Suppressor macrophage treated with lipopolysaccharide for 4 hours (primary cell): ENCODE data around the gene RIC8B.
A peak's percentile ranks its signal among the peaks of the same experiment; 100 is the strongest.

Source experiments
- DNase-seq: peaks from one replicate; pipeline ENCODE4 v3.0.0-alpha.2; 2020

The RIC8B gene

DNA sequence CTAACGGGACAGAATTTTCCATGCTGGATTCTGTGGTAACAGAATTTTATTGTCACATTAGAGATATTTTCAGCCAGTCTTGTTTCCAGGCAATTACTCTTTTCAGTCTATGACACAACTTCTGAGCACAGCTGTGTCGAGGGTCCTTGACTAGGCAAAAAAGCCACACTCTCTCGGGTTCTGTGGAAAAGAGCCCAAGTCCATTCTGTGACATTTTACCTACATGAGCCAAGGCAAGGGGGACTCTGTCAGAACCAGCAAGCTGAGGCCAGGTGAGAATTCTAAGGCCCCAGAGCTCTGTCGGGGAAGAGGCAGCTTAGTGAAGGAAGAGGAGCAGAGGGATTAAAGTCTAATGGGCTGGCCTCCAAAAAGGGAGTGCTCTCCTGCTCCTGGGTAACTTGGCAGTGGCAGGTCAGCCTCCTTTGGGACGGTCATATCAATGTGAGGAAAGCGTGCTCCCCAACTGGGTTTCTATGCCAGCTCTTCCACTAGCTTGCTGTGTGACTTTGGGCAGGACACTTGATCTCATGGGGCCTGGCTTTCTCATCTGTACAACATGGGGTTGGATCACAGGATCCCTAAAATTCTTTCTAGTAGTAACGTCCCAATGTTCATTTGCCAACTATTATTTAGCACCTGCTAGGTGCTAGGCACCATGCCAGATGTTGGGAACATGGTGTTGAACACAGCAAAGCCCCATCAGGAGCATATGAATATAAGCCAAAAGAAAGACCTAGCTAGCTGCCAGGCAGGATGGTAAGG lies 16.0 kb upstream of the RIC8B start:
- DNase-seq = no peak

DNA sequence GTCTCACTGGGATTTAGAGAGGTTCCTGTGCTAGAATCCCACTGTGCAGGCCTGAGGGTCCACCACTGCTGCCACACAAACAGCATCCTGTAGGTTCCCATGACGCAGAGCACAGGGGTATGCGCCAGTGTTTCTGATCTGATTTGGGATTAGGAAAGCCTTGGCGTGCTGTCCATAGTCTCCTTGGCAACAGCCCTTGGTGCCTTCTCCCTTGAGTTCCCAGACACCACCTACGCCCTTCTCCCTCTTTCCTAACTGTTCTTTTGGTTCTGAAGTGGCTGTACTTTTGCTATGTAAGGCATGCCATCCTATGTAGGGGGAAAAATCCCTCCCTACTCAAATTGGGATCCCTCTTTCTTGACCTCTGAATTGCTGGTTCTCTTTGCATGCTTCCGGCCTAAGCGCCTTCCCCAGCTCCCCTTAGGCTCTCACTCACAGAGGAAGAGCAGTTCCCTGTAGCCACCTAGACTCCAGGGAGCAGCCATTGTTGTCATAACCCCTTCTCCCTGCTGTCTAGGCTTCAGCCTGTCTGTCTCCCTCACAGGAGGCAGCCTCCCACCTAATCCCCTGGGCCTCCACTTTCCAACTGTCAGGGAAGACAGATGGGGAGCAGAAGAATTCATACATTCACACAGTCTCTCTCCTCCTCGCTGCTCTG lies 14.8 kb upstream of the RIC8B start:
- DNase-seq = no peak

DNA sequence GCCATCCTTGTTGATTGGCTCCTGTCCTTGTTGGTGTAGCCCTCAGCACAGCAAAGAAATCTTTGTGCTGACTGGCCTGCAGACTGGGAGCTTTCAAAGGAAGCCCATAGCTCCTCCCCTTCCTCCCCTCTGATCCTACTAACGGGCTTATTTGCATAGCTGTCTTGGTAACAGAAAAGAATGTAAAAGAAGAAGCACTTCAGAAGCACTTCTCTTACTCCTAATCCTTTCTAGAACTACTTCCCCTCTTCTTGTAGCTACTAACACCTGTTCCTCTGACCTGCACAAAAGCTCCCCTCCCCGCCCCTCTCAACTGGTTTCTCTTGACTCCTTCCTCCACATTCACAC lies 14.3 kb upstream of the RIC8B start:
- DNase-seq = peak; percentile 36

DNA sequence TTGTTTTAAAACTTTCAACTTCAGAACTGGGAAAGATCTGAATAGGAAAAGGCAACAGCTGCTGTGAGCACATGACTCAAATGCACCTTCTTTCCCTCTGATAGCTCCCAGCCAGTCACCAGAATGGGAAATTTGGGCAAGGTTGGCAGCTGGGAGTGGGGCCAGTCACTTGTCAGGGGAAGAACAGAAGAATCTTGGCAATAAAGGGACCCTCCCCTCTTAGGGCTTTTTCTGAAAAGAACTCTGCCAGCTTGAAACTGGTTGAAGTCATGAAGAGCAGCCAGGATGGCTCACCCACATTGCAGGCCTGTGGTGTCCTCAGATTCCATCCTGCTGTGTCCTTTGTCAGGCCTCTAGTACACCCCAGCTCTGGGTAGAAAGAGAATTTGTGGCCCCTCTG lies 10.3 kb upstream of the RIC8B start:
- no peak for DNase-seq

DNA sequence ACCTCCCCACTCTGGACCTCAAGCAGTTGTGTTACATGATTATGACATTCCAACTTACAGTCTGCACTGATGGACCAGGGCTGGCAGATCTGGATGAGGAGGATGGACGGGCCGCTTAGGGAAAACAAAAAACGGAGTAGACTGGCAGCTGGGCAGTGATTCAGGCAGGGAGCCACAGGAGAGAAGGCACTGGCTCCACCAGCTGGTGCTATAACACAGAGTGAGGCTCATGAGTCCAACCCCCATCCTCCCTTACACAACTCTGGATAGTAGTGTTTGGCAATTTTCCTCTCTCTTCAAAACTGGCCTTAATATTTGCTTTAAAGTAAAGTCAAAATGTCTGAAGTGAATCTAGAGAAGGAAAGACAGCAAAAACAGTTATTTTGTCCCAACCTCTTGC lies 9.7 kb upstream of the RIC8B start:
- DNase-seq = no peak

DNA sequence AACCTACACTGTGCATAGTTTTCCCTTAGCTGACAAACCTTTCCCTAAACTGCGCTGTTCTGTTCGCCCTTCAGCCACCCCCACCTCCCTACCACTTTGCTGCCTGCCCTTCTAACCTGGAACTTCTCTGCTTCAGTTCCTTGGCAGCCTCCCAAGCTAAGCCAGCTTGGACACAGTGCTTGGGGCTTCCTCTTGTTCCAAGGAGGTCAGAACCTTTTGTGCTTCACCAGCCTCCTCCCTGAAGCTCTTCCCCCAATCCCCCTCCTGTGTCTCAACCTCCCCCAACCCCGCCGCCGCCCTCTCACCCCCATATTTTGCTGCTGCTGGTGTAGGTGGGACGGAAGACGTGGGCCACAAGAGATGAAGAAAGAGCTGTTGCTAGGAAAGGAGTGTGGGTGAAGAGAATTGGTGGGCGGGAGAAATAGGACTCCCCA lies 8.1 kb upstream of the RIC8B start:
- no peak for DNase-seq

DNA sequence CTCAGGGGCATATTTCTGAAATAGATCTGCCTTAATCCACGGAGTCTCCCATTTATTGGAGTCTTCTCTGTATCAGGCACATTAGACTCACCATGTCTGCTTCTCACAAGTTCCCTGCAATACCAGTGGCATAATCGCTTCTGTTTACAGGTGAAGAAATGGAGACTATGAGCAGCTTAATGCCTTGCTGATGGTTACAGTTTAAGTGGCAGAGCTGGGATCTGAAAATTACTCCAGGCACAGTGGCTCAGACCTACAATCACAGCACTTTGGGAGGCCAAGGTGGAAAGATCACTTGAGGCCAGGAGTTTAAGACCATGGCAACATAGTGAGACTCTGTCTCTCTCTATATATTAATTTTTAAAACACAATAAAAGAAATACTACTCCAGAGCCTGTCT lies 7.3 kb upstream of the RIC8B start:
- DNase-seq = no peak

DNA sequence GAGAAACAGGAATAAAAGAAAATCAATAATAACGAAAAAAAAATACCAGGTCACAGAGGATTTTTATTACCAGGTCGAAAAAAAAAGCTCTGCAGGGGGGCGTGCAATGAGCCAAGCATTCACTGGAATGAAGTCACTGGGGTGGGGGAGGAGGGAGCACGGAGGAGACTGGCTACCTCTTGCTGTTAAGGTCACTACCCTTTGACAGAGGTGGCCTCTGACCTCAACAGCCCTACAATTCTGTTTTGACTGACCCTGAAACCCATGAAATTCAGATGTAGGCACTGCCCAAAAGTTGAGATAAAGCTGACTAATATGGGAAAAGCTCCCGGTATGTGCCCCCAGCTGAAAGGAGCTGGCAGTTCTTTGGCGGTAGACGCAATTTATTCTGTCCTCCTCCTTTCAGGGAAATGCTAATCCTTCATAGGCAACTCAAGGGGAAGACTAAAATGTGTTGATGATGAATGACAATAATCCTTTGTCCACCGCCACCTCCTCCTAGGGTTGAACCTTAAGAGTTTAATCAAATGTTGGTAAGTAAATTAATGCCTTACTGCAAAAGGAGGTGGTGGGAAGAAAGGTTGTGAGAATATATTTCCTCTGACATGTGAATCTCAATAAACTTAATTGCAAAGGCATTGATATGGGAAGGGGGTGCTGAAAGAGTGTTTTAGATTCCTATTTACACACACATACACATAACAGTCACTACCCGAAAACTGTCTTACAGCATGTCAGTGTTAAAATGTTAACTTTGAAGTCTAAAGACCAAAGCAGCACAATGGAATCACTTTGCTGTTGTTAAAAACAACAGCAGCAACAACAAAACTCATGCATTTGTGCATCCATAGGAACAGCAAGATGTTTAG lies 6.3 kb upstream of the RIC8B start:
- no peak for DNase-seq

DNA sequence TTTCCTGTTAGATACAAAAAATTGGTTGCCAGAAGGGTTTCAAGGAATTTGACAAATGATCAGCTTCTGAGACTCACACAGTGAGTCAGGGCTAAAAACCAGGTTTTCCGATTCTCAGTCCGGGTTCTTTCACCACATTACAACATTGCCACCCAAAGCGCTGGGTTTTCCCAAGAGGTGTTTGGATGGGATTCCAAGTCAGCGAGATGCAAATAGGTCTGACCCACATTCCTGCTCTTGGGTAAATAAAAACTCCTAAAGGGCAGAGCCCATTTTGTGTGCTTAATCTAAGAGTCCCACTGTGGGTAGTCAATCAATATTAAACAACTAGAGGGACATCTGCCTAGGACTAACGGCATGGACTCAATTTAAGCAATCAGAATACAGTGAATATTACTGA lies 5.4 kb upstream of the RIC8B start:
- no peak for DNase-seq

DNA sequence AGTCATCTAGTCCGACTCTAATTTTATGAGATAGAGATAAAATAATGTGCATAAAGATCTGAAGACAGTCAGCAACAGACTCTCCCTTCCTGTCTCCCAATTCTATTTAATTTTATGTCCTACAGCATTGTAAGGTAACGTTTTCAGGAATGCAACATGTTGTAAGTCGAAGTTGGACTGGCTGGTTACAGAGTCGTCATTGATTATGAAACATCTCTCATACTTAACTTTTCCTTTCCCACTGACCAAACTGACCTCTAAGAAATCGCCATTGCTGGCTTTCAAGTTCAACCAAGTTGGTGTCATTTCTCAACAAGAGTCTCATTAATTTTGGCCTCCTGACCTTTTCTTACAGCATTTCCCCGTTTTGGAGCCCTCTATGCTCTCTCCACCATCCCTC lies 4.9 kb upstream of the RIC8B start:
- DNase-seq = no peak

DNA sequence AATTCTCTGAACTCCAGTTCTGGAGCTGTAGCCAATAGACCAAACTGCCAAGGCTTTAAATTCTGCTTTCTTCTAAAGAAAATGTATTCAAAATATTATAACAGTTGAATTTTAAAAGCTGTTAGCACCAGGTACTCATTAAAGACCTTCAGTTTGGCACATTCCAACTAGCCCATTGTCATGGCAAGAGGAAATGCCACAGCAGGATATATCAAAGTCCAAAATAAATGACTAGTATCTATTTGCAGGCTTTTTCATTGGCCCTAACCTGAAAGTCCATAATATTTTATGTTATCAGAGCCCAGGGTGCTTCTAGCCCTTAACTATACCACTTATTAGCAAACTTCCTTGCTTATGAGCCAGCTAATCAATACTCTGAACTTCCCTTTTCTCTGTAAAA lies 3.1 kb upstream of the RIC8B start:
- DNase-seq = no peak

DNA sequence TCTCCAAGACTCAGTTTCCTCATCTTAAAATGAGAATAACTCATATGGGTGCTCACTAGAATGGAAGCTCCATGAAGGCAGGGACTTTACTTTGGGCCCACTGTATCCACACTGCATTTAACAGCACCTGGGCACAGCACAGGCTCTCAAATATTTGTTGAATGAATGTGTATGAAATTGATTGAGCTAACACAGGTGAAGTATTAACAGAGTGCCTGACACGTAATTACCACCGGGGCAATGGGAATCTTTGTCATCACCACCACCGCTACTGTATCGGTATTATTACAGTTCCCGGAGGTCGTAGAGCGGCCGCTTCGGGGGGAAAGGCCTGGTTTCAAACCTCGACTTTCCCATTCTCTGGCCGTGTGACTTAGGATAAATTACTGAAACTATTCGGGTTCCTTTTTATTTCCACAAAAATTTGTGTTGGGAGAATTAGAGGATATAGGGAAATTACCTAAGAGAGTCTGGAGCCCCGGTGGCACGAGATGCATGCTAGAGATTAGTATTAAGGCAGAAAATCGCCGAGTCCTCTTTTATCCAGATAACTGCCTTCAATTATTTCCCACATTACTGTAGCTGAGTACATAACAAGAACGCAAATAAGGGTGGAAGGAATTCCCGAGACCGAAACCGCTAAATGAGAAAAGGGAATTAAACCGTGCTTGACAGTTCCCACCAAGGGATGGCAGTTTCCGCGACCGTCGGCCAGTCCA lies 1.0 kb upstream of the RIC8B start:
- DNase-seq = no peak

DNA sequence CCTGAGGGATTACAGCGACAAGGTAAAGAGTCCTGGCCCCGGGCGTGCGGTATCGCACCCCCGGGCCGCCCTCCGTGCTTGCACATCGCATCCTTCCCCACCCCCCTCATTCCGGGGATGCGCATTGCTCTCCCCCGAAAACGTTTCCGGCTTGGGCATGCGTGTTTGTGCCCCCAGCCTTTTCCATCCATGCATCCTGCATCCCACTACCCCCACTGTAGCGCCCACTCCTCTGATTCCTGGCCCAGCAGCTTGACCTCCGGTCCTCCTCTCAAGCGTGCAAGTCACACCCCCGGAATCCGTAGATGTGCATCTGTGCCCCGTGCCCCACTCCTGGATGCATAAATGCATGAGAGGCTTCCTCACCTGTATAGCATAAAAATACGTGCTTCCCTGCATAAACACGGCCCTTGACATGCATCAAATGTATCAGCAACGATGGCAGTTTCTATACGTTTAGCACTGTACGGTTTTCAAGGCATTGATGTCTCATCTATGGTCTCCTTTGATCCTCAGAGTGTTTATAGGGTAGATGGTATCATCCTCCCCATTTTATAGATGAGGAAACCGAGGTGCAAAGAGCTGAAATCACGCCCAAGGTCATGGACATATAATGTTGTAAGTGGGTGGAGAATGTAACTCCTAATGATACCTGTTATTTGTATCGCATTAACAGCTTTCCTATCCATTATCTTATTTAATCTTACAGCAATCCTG lies 484 bp downstream of the RIC8B start:
- no peak for DNase-seq

DNA sequence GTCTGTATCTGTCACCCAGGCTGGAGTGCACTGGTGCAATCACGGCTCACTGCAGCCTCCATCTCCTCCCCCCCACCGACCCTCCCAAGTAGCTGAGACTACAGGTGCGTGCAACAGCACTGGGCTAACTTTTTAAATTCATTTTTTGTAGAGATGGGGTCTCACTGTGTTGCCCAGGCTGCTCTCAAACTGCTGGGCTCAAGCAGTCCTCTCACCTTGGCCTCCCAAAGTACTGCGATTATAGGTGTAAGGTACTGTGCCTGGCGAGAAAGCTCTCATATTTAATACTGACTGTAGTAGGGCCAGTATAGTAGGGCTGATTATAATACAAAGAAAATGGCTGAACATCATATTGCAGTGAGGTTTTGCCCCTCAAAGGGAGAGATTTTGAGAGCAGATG lies 2.4 kb downstream of the RIC8B start:
- DNase-seq = no peak

DNA sequence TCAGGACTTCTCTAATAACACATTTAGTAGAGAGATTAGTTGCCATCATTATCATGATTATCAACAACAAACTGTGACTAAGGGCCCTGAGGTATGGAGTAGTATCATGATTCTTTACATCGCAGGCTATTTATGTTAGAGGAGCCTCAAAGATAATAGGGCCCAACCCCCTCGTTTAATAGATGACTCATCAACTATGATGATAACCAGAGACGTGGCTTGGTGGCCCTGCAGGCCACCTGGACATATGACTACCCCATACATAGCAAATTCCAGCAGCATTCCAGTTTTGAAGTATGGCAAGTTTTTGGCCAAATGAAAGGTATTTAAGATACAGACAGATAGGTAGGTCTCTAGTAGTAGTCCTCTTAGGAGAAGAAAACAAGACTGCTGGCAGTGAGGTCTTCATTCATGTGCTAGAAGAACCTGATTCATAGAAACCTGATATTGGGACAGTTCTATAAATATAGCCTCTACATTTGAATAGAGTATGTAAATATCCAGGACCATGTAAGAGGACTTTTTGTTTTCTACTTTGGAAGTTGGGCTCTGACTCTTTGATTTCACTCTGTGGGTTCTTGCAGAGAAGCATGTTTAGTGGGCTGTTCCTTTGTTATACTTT lies 5.6 kb downstream of the RIC8B start:
- no peak for DNase-seq

DNA sequence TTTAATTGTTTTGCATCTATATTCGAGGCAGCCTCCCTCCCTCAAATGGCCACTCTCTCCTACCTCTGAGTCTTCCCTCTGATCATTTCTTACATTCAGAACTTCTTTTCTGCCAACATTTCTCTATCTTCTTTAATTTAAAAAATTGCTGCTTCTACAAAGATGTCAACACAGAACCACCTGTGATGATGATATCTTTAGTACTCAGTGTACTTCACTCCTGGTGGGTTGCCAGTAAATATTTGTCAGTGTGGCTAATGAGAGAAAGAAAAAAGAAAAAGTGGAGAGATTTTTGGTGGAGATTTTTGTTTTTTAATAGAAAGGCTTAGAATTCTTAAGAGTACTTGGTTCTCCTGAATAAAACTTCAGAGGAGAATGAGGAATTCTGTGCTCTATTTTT lies 8.1 kb downstream of the RIC8B start:
- DNase-seq = no peak

DNA sequence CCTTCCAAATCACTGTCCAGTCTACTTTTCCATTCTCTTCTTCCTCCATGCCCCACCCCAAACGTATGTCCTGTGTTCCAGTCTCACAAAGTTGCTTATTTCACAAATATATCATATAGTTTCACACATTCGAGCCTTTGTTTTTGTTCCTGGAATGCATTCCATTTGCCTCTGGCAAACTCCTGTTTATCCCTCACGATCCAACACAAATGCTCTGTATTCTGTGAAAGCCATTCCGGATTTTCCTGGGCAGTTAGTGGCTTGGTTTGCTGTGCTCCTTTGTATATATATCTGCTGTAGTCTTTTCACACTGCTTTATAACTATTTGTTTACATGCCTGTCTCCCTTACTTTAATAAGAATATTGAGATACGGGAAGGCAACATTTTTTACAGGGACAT lies 9.0 kb downstream of the RIC8B start:
- DNase-seq = no peak

DNA sequence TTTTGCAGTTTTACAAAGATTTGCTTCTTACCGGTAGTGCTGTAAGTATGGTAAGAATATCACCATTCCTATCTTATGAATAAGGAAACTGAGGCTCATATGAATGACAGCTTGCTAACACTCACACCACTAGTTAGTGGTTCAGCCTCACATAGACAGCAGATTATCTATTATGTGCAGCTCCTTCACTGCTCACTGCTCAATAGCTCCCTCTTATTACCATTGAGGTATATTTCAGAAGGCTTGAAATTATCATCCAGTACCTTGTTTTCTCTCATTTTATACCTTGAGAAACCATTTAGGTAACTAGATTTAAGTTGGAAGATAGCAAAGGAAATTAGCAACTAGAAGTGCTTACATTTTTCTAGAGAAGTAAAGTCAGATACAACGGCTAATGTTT lies 15.5 kb downstream of the RIC8B start:
- no peak for DNase-seq

DNA sequence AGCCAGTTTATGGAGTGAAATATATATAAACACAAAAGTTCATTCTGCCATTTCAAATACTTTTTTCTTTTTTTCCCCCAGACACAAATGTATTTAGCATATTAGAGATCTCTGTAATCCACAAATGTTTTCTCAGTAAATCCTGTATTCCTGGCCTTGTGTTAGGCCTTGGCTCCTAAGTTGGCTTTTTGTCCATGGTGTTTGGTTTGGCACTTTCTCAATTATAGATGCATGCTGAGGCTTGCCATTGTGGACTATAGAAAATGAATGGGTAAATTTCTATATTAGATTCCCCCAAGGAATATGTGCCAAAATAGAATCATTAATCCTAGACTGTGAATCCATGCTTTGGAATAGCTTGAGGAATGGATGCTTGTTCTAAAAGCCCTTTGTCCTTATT lies 17.0 kb downstream of the RIC8B start:
- no peak for DNase-seq

DNA sequence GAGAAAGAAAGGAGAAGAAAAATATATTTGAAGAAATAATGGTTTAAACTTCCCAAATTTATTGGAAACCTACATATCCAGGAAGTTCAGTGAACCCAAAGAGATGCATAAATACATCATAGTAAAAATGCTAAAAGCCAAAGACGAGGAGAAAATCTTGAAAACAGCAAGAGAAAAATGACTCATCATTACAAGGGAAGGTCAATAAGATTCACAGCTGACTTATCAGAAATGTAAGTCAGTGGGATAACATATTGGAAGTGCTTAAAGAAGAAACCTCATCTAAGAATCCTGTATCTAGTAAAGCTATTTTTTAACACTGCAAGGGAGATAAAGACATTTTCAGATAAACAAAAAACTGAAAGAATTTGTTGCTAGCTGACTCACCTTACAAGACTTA lies 19.9 kb downstream of the RIC8B start:
- DNase-seq = no peak

DNA sequence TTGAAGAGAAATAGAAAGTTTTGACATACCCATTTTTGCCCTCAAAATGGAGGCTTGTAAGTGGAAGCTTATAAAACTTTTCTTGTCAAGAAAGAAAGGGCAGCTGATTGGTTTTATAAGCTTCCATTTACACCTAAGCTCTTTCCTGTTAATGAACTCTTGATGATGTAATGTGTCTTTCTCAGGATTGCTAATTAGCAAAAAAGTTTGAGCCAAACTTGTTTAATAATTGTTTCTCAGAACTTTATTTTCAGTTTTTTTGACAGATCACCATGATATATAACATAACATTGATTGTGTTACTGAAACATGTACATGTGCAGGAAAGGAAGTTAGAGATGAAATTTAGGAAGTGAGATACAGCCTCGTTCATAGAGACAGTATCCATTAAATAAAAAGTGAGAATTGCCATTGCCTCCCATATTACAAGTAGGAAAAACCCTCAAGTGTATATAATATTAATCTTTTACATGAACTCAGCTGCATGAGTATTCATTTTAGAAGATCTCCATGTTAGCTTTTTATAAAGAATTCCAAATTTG lies 26.8 kb downstream of the RIC8B start:
- no peak for DNase-seq
